Breast epithelium (tissue), 3 donors: ENCODE data around the gene NAIF1.

Experiments used
- CTCF ChIP-seq, 3 donors: fragments of 450-650 bp; IDR thresholded peaks; one replicate each; pipeline ENCODE4 v1.5.1; 2016 to 2017; ENCODE audit warnings: antibody characterized with exemption in 3 of 3, mild to moderate bottlenecking in 3 of 3, moderate library complexity in 3 of 3
- POLR2A ChIP-seq: fragments of 450-650 bp; IDR thresholded peaks from one replicate; pipeline ENCODE4 v1.6.1; 2016; ENCODE audit warnings: antibody characterized with exemption, mild to moderate bottlenecking, moderate library complexity

GRCh38 chr9:128085943-128086342 is 18.8 kb upstream of the NAIF1 start:
- no peak for TF ChIP-seq CTCF (IDR thresholded peaks at IDR 0.05)
- TF ChIP-seq POLR2A, result no peak
